GM15510 (cell line): ENCODE results near the gene PKN3.
A peak's percentile ranks its signal among the peaks of the same experiment; 100 is the strongest.

Experiments
- POLR2A ChIP-seq: IDR thresholded peaks from 3 replicates; pipeline ENCODE4 v1.6.1; 2011; ENCODE audit warnings: borderline replicate concordance; ENCODE audit not compliant: insufficient read length; ENCODE audit errors: extremely low read depth

Gene PKN3

DNA sequence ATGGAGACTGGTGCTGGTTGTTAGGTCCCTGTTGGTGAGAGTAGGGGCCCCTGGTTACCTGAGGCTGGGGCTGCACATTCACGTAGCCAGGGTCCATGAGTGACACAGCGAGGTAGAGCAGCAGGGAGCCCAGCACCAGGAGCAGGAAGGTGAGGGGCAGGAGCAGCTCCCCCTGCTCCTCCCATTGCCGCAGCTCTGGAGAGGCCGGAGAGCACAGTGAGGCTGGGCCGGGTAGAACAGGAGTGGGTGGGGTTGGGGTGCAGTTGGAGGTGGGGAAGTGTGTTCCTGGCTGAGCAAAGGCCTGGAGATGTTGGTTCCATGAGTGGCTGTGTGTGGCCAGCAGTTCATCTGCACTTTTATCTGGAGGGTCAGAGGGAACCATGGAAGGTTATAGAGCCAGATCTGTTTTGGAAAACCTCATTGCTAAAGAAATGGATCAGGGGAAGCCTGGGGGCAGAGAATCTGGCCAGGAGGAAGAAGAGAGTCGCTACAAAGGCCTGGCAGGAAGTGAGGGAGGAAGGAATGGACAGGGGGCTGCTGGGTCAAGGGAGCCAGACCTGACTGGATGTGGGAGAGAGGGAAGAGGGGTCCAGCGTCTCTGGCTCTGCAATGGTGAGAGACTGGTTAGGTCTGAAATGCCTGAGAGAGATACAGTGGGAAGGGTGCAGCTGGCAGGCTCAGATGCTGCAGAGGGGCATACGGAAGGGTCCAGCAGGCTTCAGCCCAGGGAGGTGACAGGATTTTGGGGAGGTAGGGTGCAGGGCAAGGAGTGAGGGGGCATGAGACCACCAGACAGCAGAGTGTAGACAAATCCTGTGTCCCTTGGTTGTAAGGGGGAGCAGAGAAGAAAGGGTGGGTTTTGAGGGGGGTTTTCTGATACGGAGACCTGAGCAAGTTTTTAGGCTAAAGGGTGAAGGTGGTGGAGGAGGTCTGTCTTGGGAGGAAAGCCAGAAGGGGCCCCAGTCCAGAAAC, 20.4 kb downstream of the PKN3 start:
- TF ChIP-seq POLR2A: no peak

DNA sequence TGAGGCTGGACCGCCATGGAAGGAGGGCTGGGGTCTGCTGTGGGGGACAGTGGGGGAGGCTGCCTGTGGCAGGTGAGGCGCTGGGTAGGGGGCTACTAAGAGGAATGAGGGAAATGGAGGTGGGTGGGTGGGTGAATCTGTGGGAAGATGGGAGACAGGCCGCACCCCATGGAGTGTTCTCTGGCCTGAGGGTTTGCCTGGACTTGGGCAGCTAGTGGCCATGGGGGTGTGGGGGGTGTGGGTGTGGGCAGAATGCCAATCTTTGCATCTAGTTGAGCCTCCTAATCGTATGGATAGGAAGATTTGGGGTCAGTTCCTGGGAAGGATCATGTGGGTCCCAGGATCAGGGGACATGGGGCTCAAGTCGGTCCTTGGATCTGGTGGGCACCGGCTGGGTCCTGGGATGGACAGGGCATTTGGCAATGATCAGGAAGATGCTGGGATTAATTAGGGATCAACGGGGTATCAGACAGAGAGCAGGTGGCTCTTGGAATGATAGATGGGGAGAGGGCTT, 21.1 kb downstream of the PKN3 start:
- TF ChIP-seq POLR2A: no peak

- peak; percentile 98 for TF ChIP-seq POLR2A
These were observed 21.8 kb downstream of the PKN3 start, which contains the start of gene ZDHHC12 for GRCh38 chr9:128723866-128724743. Gene ZDHHC12, minus strand, starts transcription at chr9:128724127. Its CDS starts 34 bp downstream, at chr9:128724093.

DNA sequence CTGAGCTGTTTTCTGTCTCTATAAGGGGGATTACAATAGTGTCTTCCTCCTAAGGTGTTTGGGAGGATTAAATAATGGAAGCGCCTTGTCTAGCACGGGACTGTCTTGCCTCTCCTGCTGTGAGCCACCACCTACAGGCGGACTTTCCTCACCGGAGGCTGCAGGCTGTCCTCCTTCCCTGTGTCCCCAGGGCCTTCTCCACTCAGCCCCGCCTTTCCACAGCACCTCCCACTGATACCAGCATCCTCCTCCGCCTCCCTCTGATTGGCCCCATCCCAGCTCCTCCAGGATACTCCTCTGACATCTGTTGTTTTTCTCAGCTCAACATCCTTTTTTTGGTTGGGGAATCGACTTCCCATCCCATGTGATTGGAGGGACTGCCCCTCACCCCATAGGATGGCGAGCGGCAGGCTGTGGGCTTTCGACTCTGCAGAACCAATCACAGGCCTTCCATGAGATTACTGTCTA, 22.5 kb downstream of the PKN3 start:
- TF ChIP-seq POLR2A: no peak

- TF ChIP-seq POLR2A: no peak
These were observed 25.4 kb downstream of the PKN3 start for GRCh38 chr9:128727640-128728248.

GRCh38 chr9:128728298-128728697, 26.0 kb downstream of the PKN3 start:
- TF ChIP-seq POLR2A: no peak

DNA sequence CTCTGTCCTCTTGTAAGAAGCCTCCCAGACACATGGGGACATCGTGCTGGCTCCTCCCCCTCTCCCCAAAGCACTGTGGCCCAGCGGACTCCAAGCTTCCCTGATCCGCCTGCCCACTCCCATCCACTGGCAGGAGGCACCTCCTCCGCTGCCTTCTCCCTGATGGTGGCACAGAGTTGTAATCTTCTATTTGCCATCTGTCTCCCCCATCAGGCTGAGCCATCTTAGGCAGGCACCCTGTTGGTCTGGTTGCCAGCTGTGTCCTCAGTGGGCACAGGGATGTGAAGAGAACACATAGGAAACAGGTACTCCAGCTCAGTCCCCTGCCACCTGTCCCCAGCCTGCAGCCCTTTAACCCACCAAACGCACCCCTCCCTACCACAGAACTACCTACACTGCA, 27.0 kb downstream of the PKN3 start:
- TF ChIP-seq POLR2A: no peak

DNA sequence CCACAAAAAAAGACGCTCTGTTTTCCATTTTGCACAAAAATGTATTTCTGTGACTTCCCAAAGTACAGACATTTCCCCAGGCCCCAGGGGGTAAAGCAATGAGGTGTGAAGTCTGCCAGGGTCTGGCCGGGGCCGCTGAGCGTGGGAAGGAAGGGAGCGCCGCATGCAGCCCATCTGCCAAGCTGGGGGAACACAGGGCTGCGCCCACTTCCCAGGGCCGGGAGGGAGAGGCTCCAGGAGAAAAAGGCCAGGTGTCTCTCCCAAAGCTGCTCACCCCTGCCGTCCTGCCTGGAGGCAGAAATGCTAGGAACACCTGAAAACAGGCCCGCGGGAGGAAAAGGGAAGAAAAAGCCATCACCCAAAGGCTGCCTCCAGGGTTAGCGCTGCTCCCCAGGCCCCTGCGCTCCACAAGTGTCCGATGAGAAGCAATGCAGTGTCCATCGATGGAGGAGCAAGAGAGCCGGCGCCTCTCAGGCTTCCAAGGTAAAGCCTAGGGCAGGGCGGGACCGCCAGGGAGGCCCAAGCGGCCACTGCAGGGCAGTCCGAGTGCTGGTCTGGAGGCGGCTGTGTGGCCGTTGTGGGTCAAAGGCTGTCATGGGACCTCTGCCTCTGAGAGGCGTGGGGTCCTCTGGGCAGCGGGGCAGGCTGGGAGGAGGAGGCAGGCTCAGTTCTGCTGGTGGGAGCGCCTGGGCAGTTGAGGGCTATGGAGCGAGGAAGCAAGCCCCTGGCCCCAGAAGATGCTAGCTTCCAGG, 27.6 kb downstream of the PKN3 start:
- TF ChIP-seq POLR2A: no peak

- no peak for TF ChIP-seq POLR2A
These were observed 28.8 kb downstream of the PKN3 start for GRCh38 chr9:128731093-128731492.

DNA sequence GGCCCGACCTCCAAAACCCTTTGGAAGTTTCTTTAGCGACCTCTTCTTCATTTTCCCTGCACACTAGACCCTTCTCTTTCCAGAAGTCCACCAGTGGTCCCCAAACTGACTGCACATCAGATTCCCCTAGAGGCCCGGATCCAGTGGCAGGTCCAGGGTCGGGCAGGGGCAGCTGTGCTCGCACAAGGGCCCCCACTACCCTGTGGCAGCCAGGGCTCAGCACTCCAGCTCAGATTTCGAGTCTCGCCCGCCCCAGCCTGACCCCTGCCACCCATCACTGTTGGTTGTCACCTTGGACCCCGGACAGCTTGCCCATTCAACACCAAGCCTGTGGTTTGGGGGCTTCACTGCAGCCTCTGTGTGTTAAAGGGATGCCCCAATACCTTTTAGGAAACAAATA, 29.4 kb downstream of the PKN3 start:
- no peak for TF ChIP-seq POLR2A

- TF ChIP-seq POLR2A: no peak
These were observed 30.3 kb downstream of the PKN3 start for GRCh38 chr9:128732576-128732975.

DNA sequence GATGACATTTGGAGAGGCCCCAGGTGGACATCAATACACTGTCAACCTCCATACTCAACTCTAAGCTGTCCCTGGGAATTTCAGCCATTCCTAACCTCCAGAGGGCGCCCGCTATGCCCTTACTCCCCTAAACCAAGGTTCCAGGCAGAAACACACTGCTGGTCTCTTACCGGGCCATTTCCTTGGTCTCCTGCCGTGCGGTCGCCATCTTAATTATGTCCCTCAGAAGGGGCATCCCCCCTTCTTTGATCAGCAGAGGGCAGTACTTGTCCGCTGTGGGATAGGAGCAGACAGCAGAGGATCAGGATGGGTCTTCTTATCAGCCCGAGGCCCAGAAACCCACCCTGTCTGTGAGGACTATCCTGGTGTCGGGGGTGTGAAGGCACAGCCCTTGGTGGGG, 31.0 kb downstream of the PKN3 start:
- no peak for TF ChIP-seq POLR2A

- TF ChIP-seq POLR2A: no peak
These were observed 33.1 kb downstream of the PKN3 start for GRCh38 chr9:128735373-128735772.

DNA sequence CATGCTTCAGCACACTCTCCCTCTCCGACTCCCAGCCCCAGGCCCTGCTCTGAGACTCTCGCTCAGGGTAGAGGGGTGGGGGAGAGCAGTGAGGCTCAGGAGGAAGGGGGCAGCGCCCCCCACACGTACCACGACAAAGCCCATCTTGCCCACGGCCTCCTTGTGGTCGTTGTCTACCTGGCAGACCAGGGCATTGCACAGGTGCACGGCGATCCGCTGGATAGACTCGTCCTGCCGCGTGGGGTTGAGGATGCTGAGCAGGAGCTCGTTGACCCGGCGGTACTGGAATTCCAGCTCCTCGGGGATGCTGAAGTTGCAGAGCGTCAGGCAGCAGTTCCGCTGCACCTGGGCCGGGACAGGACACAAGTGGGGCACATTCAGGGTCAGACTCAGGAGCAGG, 40.1 kb downstream of the PKN3 start:
- TF ChIP-seq POLR2A: no peak
